ENCODE measurements around the gene SGIP1. TPM values are rescaled to one million over a fixed set of nuclear protein-coding genes. Genes with fewer than 3 reads are reported as not detected.
A peak's percentile ranks its signal among the peaks of the same experiment; 100 is the strongest.

The SGIP1 gene
- total RNA-seq, 1 donor from 2014 or later = 11.9 TPM

- H3K4me1 Mint-ChIP-seq = peaks cover 31% of the 10 kb centered on the region
- no peak overlapping the region for H3K4me3 Mint-ChIP-seq
- H3K27ac Mint-ChIP-seq = no peak overlapping the region
Observed at GRCh38 chr1:66539491-66539890, 5.5 kb downstream of the SGIP1 start.

GRCh38 chr1:66540434-66541032 is 6.6 kb downstream of the SGIP1 start:
- peaks cover 30% of the 10 kb centered on the region for H3K4me1 Mint-ChIP-seq
- no peaks in the 10 kb centered on the region for H3K9me3 Mint-ChIP-seq
- DNase-seq (ENCODE audit: low spot score in 2 of 2, unreplicated experiment in 2 of 2) = no peak
- TF ChIP-seq CTCF (IDR thresholded peaks at IDR 0.05; ENCODE audit: unreplicated experiment) = no peak
- peak overlapping the region; percentile 91 for H3K27ac Mint-ChIP-seq
- no peak overlapping the region for H3K4me3 Mint-ChIP-seq
- no peaks in the 10 kb centered on the region for H3K27me3 Mint-ChIP-seq (ENCODE audit: low read depth)
- H3K36me3 Mint-ChIP-seq = no peaks in the 10 kb centered on the region

More at GRCh38 chr1:66539491-66539890, 5.5 kb downstream of the SGIP1 start:
- Mint-ChIP-seq H3K36me3 (no peaks in the 10 kb centered on the region), H3K9me3 (no peaks in the 10 kb centered on the region), H3K27me3 (ENCODE audit: low read depth) (no peaks in the 10 kb centered on the region)
- no peak for TF ChIP-seq CTCF (IDR thresholded peaks at IDR 0.05; ENCODE audit: unreplicated experiment)
- no peak for DNase-seq (ENCODE audit: low spot score in 2 of 2, unreplicated experiment in 2 of 2)

- Mint-ChIP-seq H3K36me3 (no peaks in the 10 kb centered on the region), H3K4me1 (peaks cover 32% of the 10 kb centered on the region), H3K9me3 (no peaks in the 10 kb centered on the region), H3K4me3 (no peak overlapping the region), H3K27me3 (ENCODE audit: low read depth) (no peaks in the 10 kb centered on the region), H3K27ac (no peak overlapping the region)
- TF ChIP-seq CTCF (IDR thresholded peaks at IDR 0.05; ENCODE audit: unreplicated experiment) = no peak
- no peak for DNase-seq (ENCODE audit: low spot score in 2 of 2, unreplicated experiment in 2 of 2)
Observed at GRCh38 chr1:66542314-66542713, 8.4 kb downstream of the SGIP1 start.

GRCh38 chr1:66542811-66543767 is 9.1 kb downstream of the SGIP1 start:
- peaks cover 32% of the 10 kb centered on the region for H3K4me1 Mint-ChIP-seq
- DNase-seq (ENCODE audit: low spot score in 2 of 2, unreplicated experiment in 2 of 2) = no peak
- H3K4me3 Mint-ChIP-seq = no peak overlapping the region
- no peaks in the 10 kb centered on the region for H3K36me3 Mint-ChIP-seq
- TF ChIP-seq CTCF (IDR thresholded peaks at IDR 0.05; ENCODE audit: unreplicated experiment) = no peak
- no peaks in the 10 kb centered on the region for H3K27me3 Mint-ChIP-seq (ENCODE audit: low read depth)
- no peaks in the 10 kb centered on the region for H3K9me3 Mint-ChIP-seq
- no peak overlapping the region for H3K27ac Mint-ChIP-seq

- no peak for TF ChIP-seq CTCF (IDR thresholded peaks at IDR 0.05; ENCODE audit: unreplicated experiment)
Observed at GRCh38 chr1:66546047-66546810, 12.3 kb downstream of the SGIP1 start.

More at GRCh38 chr1:66546047-66546810, 12.3 kb downstream of the SGIP1 start:
- no peak overlapping the region for H3K4me3 Mint-ChIP-seq
- no peak for DNase-seq (ENCODE audit: low spot score in 2 of 2, unreplicated experiment in 2 of 2)
- no peaks in the 10 kb centered on the region for H3K27me3 Mint-ChIP-seq (ENCODE audit: low read depth)
- no peaks in the 10 kb centered on the region for H3K36me3 Mint-ChIP-seq
- no peak overlapping the region for H3K27ac Mint-ChIP-seq
- no peaks in the 10 kb centered on the region for H3K9me3 Mint-ChIP-seq
- peaks cover 9% of the 10 kb centered on the region for H3K4me1 Mint-ChIP-seq

All from mesothelial cell of epicardium (in vitro differentiated cells).